HG03575 (cell line): ENCODE measurements around the gene SLC12A7.
"Not testable (repeated sequence)": the region's sequence is repeated elsewhere in the genome, so short reads cannot be mapped to it uniquely, and the experiment has no call there.

Experiments
- ATAC-seq: cut with Tn5 transposase; IDR thresholded peaks from one replicate; pipeline ENCODE4 v1.9.1; 2021; ENCODE audit not compliant: unreplicated experiment, insufficient number of reproducible peaks, low FRiP score; ENCODE audit errors: extremely low read depth

SLC12A7 gene

DNA sequence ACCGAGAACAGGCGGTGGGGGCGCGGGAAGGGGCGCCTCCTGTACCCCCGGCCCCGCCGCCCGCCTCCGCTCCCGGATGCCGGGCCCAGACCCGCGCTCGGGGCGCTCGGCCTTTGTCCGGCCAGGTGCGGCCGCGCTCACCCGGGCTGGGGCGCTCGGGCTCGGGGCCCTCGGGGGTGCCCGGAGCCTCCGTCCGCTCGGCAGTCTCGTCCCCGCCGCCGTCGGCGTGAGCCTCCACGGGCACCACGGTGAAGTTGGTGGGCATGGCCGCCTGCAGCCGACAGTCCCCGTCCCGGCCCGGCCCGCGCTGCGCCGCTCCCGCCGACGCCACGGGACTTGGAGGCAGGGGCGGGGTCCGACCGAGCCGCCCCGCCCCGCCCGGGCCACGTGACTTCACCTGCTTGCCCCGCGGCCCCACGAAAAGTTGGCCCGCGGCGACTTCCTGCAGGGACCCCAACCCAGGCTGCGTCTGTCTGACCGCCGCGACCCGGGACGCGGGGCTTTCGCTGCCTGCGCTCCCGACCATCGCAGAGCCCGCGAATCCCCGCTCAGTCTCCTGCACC is at the start of gene SLC12A7:
Gene SLC12A7, minus strand, starts transcription at position 337 of the 563 bp plus-strand sequence. Its CDS starts 72 bp downstream, at position 265.
- no peak for ATAC-seq

DNA sequence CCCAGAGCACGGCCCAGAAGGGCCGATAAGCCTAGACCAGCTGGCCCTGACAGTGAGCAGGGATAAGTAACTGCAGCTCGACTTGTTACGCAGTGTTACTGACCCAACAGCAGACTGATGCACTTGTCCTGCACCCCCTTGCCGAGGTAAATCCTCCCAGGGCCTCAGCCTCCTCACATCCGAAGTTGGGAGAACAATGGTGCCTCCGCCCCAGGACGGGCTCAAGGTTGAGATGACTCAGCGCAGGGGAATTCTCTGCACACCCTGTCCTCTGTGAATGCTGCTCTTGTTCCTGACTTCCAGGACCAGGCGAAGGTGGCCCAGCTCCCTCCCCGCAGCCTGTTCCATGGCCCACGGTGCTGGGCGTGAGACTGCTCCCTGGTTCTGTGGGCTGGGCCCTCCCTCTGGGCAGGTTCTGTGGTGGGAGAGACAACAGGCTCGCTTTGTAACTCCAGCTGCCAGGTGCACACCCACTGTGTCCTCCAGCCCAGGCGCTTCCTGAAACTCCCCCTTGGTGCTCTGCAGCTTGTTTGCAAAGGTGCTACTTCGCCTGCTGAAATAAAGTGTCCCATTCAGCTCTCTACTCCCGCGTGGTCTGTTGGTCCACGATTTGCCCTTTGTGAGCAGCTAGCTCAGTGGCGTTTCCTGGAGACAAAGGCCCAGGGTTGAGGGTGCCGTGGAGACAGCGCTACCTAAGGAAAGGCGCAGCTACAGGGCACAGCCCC is 49.4 kb upstream of the SLC12A7 start:
- ATAC-seq, result no peak

GRCh38 chr5:1159774-1160406 is 48.0 kb upstream of the SLC12A7 start:
- no peak for ATAC-seq

DNA sequence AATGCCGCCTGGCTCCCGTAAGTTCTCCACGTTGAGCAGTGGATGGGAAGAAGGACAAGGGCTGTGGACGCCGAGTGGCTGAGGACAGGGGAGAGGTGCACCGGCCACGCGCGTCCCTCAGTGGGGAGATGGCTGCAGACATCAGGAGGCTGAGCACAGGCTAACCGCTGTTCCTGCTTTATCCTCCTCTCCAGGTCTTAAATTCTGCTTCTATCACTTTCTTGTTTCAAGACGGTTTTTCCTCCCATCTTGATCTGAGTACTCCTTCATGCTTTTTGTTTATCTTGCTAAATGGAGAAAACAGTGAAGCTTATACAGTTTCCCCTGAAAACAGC is 47.4 kb upstream of the SLC12A7 start:
- no peak for ATAC-seq

- no peak for ATAC-seq
Observed at GRCh38 chr5:1158647-1159340, 46.9 kb upstream of the SLC12A7 start.

GRCh38 chr5:1157461-1157986 is 45.7 kb upstream of the SLC12A7 start:
- ATAC-seq, result not testable (repeated sequence)

DNA sequence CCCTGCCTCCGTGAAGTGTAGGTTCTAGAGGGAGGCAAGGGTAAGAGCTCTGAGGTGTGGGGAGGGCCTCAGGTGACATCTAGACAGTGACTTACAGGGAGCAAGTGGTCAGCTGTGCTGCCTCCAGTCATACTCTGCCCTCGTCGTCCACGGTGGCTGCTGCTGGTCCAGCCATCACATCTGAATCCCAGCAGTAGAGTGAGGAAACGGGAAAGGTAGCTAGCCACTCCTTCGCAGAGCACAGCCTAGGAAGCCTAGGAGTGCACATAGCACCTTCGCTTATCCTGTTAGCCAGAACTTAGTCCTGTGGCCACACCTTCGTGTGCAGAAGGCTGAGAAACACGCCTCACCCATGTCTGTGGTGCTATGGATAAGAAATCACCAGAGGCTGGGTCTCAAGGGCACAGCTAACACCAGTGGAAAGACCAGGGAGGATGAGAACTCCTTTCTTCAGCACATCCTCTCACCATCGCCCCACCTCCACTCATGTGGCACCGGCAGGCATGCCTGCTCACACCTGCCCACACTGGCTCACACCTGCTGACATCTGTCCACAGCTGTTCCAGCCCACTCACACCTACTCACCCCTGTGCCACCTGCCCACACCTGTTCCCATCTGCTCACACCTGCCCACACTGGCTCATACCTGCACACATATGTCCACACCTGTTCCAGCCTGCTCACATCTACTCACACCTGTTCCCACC is 45.0 kb upstream of the SLC12A7 start:
- ATAC-seq, result no peak

DNA sequence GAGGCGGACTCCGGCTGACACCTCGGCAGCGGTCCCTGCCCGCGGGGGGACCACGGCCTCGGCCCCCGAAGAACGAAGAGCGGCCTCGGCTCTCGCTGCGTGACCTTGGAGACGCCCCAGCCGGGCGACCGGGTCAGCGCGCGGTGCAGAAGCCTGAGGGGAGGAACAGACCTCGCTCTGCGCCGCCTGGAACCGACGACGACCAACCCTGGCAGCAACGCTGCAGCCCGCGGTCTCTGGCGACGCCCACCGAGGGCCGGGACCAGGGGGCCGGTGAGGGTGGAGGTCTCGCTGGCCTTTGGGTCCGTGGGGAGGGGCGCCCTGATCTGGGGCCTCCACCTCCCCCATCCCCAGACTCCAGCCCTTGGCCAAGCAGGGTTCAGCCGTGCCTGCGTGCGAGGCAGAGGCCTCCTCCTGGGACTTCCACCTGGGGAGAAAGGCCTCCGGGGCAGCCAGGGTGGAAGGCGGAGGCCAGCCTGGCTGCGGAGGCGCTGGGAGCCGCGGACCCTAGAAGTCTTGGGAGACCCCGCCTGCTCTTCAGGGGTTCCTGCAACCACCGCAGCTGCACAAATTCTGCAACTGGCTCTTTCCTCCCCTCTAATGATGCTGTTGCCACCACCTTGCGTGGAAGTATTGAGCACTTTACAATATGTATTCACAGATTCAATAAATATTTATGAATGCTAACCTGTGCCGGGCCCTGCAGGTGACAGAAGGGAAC is 44.3 kb upstream of the SLC12A7 start:
- no peak for ATAC-seq

- no peak for ATAC-seq
Observed at GRCh38 chr5:1155191-1156032, 43.5 kb upstream of the SLC12A7 start.

DNA sequence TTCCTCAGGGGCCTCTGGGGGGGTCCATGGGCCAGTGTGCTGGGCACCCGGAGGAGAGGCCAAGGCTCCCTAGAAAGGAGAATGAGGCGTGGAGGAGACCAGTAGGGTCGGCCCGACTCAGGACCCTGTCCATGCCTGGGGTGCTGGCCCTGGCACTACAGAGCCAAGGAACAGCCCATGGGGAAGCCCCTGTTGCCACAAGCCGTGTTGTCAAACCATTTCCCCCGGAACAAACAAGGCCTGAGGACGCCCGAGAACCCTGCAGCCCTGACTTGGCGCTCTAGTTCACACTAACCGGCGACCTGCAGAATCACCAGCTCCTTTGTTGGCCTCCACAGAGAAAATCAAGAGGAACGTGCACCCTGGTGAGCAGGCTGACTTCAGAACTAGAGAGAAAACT is 41.6 kb upstream of the SLC12A7 start:
- ATAC-seq, result no peak

DNA sequence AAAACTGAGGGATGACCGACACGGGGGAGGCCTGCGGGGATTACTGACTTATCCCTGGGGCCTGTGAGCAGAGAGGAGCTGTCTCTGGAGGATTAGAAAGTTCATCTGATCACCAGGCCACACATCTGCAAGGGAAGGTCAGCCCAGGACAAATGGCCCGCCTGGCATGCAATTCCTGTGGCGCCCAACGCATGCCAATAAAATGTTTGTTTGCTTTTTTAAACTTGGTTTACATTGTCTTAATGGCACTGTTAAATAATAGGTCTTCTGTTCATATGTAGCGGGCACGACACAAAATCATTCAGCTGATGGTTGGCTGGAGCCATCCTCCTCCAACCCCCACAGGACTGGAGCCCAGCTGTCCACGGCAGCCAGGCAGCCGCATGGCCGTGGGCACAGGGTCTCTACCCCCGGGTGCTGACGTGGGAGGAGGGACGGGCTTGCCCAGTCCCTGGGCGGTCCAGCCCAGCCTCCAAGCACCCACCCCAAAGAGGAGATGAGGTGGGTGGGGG is 41.0 kb upstream of the SLC12A7 start:
- ATAC-seq, result no peak

- no peak for ATAC-seq
Observed at GRCh38 chr5:1152156-1152555, 40.3 kb upstream of the SLC12A7 start.

DNA sequence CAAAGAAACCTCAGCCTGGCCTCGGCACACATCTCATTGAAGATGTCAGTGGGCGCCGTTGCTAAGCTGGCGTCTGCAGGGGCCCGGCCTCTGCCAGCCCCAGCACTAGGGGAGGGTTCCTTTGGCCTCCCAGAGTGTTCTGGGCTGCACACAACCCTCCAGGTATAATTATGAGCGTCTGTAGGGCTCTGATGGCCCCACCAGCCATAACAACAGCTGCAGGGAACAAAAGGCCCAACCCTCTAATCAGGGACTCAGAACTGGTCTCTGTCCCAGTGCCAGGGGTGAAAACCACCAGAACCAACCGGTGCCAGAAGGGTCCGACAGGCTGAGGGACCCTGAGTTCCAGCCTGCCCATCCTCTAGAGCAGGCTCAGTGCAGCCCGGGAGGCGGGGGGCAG is 39.5 kb upstream of the SLC12A7 start:
- no peak for ATAC-seq

GRCh38 chr5:1150866-1151265 is 39.0 kb upstream of the SLC12A7 start:
- no peak for ATAC-seq

DNA sequence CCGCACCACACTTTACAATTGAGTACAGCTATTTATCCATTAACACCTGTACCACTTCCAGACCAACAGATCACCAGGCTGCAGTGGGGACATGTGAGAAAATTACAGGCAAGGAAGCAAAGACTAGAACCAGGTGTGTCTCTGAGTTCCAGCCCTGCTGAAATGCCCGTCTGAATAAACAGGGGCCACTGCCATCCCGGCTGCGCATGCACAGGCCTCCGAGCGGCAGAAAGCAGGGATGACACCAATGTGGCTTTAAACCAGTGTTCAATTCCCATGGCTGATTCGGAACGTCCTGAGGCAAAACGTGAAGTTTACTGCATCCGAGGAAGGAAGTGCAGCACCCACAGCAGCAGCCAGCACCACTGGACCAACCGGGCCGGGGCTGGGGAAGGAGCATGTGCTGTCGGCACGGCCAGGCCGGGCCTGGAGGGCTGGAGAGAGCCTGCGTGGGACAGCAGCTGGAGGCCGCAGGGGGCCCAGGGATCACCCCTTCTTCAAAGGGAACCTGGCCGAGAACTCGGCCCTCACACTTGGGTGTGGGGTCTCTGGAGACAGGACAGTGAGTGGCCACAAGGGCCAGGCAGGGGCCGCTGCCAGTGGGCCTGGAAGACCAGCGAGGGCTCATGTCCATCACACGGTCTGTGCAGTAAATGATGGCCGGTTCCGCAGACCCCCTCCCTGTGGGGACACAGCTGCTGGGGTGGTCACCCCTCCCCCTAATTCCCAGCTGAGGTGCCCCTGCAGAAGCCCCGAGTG is 33.0 kb upstream of the SLC12A7 start:
- ATAC-seq, result no peak

DNA sequence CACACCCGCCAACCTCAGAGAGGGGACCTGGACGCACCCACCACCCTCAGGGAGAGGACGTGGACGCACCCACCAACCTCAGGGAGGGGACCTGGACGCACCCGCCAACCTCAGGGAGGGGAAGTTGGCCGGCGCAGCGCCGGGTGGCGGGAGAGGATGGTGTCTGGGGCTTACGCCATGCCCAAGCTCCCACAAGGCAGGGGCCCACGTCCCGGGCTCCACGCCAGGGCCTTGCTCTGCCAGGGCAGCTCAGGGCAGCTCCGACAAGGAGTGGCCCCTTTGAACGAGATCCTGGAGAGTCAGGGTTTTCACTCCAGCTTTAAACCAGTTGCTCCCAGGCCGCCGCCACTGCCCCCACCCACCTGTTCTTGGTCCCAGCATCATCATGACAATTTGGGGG is 32.2 kb upstream of the SLC12A7 start:
- no peak for ATAC-seq

DNA sequence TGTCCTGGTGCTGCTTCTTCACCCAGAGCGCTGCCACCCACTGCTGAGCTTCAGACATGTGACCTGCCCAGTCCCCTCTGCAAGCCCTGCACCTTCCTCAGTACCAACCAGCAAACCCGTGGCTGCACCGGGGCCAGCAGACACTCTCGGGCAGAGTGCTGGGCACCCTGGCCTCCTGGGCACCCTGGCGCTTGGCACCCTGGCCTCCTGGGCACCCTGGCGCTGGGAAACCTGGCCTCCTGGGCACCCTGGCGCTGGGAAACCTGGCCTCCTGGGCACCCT is 31.7 kb upstream of the SLC12A7 start:
- no peak for ATAC-seq
